Endothelial cell of umbilical vein (primary cell): ENCODE results near the gene USH1C.

Source experiments
- CTCF ChIP-seq, 2 donors: IDR thresholded peaks; 1 replicate in 1 of 2; 2 replicates in 1 of 2; pipeline ENCODE4 v1.5.1; 2011; ENCODE audit warnings: low read length in 2 of 2, mild to moderate bottlenecking in 2 of 2, moderate library complexity in 2 of 2, control low read depth in 1 of 2, inconsistent platforms in 1 of 2, low read depth in 1 of 2; ENCODE audit not compliant: insufficient read depth in 1 of 2; ENCODE audit errors: extremely low read depth in 1 of 2
- EZH2 ChIP-seq: IDR thresholded peaks from 2 replicates; pipeline ENCODE4 v1.6.1; 2012; ENCODE audit warnings: borderline replicate concordance, low read depth, mild to moderate bottlenecking, moderate library complexity, low read length, inconsistent platforms; ENCODE audit not compliant: severe bottlenecking
- MAX ChIP-seq: IDR thresholded peaks from 2 replicates; pipeline ENCODE4 v1.6.1; 2011; ENCODE audit not compliant: insufficient read depth, insufficient read length
- POLR2A ChIP-seq: IDR thresholded peaks from 2 replicates; pipeline ENCODE4 v1.6.1; 2012; ENCODE audit warnings: low read depth, mild to moderate bottlenecking, control low read depth, low read length

GRCh38 chr11:17572359-17572690 lies 28.1 kb upstream of the USH1C start:
- no peak for TF ChIP-seq CTCF (IDR thresholded peaks at IDR 0.05; ENCODE audit: extremely low read depth in 1 of 2, insufficient read depth in 1 of 2, low read depth in 1 of 2, low read length in 2 of 2)
- TF ChIP-seq EZH2, result no peak
- no peak for TF ChIP-seq POLR2A
- no peak for TF ChIP-seq MAX
